KOPT-K1 (cell line): ENCODE measurements around the gene MVB12A.

Experiments used
- H3K27ac ChIP-seq: fragments of 200-600 bp; sonication (generic); 2 replicates; pipeline ENCODE4 v1.5.1; 2016; ENCODE audit warnings: antibody characterized with exemption, mild to moderate bottlenecking, low read depth, low read length; ENCODE audit not compliant: poor library complexity, severe bottlenecking
- H3K36me3 ChIP-seq: fragments of 200-600 bp; sonication (generic); 2 replicates; pipeline ENCODE4 v1.5.1; 2017; ENCODE audit warnings: antibody characterized with exemption, mild to moderate bottlenecking, low read length, moderate library complexity; ENCODE audit not compliant: insufficient read depth
- H3K9me3 ChIP-seq: fragments of 200-600 bp; sonication (generic); 2 replicates; pipeline ENCODE4 v1.5.1; 2017; ENCODE audit warnings: antibody characterized with exemption, low read length, mild to moderate bottlenecking; ENCODE audit not compliant: insufficient read depth, poor library complexity, severe bottlenecking

The MVB12A gene

DNA sequence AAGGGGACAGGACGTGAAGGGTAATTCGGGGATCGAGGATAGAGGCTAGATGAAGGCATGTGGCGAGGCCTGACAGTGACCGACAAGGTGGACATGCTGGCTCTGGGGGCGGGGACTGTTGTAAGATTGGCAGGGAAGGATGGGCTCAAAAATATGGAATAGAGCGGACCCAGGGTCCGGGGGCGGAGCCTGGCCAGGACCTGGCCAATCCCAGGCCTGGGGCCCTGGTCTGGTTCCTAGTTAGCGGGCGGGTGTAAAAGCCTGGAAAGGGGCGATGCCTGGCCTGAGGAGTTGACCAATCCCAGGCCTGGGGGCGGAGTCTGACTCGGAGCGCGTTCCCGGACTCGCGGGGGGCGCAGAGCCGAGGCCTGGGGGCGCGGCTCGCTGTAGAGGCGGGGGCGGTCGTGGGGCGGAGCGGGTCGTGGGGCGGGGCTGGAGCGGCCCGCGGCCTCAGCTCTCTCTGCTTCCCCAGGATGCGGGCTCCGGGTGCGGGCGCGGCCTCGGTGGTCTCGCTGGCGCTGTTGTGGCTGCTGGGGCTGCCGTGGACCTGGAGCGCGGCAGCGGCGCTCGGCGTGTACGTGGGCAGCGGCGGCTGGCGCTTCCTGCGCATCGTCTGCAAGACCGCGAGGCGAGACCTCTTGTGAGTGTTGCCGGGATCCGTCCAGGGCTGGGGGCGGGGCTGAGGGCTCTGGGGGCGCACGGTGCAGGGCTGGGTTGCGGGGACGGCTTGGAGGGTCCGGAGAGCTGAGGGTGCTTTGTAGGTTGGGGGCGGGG, 50.4 kb downstream of the MVB12A start, which contains the start of gene SLC27A1:
TSS of gene SLC27A1 (plus strand) at position 457 of the 774 bp plus-strand sequence. CDS start at position 474, 17 bp downstream.
- H3K36me3 ChIP-seq: no peaks in the 10 kb centered on the region
- H3K27ac ChIP-seq: peak within 1 kb of the TSS; percentile 25
- no peaks in the 10 kb centered on the region for H3K9me3 ChIP-seq

DNA sequence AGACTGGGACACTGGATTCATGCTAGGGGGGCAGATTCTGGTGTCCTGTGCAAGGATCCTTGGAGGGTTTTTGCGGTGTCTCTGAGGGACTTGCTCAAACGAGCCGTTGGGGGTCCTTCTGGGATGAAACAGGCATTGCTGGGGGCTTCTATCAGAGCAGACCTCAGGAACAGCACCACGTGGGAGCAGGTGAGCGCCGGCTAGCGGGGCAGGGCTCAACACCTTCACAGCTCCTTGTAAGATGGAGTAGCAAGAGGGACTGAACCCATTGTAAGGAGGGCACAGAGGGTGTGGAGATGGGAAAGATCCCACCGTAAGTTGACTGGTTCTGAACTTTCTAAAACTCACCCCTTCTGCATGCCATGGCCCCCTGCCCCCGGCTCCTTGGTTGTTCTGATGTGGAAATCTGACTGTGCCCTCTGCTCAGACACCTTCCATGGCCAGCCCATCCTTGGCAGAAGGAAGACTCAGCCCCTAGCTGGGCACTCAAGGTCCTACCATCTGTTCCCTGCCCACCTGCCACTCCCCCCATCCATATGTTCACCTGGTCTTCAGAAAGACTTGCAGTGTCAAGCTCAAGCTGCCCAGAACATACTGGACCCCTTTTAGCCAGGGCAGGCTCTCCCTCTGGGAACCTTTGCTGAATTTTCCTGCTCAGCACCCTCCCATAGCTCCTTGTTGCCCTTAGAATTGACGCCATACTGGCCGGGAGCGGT, 51.7 kb downstream of the MVB12A start:
- no peaks in the 10 kb centered on the region for H3K36me3 ChIP-seq
- H3K27ac ChIP-seq: no peak overlapping the region
- H3K9me3 ChIP-seq: no peaks in the 10 kb centered on the region

DNA sequence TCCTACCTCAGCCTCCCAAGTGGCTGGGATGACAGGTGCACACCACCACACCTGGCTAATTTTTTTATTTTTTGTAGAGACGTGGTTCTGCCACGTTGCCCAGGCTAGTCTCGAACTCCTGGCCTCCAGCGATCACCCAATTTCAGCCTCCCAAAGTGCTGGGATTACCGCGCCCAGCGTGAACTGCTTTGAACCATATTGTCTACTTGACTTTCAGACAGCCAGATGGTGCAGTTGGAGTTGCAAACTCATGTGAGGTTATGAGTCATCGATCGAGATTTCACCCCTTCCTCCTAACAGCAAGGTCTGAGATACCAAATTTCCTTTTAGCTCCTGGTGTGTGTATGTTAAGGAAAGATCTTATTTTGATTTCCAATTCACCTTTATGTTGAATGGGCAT, 53.2 kb downstream of the MVB12A start:
- Histone ChIP-seq H3K9me3 (no peaks in the 10 kb centered on the region), H3K27ac (no peak overlapping the region), H3K36me3 (no peaks in the 10 kb centered on the region)
